HG03520 (cell line): ENCODE results near the gene GSKIP.
A peak's percentile ranks its signal among the peaks of the same experiment; 100 is the strongest.

Experiments used
- ATAC-seq: cut with Tn5 transposase; IDR thresholded peaks from one replicate; pipeline ENCODE4 v1.9.1; 2021; ENCODE audit warnings: mild to moderate bottlenecking, moderate library complexity; ENCODE audit not compliant: unreplicated experiment

Gene GSKIP

DNA sequence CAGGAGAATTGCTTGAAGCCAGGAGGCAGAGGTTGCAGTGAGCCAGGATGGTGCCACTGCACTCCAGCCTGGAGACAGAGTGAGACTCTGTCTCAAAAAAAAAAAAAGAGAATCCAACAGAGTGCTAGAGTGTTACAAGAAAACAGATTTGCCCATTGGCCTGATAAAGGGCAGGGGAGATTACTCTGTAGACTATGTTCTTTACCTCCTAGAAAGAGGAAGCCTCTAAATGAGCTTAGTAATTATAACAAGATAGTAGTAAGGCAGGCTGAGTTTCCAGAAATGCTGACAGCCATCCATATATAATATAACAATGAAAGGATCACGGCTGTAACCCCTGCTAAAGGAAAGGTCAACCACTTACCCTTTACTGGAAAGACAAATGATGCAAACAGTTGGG lies 53.0 kb downstream of the GSKIP start:
- ATAC-seq, result no peak

DNA sequence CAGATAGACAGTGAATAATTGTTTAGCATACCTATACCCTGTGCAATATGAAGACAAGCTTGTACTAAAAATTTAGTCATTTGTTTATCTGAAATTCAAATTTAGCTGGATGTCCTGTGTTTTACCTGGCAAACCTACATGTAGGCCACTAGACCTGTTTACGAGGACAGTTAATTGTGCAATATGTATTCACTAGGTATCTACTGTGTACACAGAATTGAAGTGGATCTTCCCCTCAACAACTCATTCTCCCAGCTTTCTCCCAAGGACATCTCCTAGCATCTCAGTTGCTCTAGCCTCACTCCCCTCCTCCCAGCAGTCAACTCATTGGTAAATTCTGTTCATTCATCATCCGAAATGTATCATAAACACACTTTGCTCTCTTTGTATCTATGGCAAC lies 53.9 kb downstream of the GSKIP start:
- no peak for ATAC-seq

DNA sequence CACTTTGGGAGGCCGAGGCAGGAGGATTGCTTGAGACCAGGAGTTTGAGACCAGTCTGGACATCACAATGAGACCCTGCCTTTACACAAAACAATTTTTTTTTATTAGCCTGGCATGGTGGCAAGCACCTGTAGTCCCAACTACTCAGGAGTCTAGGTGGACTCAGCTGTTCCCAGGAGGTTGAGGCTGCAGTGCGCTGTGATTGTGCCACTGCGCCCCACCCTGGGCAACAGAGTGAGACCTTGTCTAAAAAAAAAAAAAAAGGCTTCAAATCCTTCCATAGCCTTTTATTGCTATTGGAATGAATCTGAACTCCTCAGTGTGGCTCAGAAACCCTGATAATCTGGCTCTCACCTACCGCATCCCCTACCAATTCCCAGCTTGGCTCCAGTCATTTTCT lies 54.7 kb downstream of the GSKIP start:
- ATAC-seq, result no peak

DNA sequence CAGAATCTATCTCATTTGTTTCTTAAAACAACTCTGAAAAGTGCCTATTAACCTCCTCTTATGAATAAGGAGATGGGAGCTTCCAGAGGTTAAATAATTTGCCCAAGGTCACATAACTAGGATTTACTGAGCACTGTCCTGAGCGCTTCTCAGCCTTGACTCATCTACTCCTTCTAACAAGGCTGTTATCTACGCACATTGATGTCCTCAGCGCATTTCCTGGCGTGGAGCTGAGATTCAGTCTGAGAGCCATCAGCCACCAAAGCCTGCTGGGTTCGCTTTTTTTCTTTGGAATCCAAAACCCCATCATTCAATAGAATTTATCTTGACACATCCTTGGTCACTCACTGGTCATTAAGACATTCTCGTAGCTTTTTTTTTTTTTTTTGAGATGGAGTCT lies 57.9 kb downstream of the GSKIP start:
- no peak for ATAC-seq

DNA sequence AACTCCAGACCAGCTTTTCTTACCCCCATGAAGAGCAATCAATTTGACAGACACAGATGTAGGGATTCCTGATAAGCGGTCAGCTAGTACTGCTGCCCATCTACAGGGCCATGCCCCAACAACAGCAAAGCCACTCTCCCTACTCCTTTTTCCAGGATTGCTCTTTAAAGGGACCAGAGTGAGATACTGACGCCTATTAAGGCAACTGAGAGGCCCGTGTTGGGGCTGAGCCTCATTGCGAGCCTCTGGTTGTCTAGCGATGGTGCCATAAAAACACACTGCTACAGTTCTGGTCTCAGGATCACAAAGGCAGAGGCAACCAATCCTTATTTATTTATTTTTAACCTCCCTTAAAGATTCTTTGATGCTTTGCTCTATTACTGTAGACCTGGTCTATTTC lies 59.7 kb downstream of the GSKIP start:
- no peak for ATAC-seq

DNA sequence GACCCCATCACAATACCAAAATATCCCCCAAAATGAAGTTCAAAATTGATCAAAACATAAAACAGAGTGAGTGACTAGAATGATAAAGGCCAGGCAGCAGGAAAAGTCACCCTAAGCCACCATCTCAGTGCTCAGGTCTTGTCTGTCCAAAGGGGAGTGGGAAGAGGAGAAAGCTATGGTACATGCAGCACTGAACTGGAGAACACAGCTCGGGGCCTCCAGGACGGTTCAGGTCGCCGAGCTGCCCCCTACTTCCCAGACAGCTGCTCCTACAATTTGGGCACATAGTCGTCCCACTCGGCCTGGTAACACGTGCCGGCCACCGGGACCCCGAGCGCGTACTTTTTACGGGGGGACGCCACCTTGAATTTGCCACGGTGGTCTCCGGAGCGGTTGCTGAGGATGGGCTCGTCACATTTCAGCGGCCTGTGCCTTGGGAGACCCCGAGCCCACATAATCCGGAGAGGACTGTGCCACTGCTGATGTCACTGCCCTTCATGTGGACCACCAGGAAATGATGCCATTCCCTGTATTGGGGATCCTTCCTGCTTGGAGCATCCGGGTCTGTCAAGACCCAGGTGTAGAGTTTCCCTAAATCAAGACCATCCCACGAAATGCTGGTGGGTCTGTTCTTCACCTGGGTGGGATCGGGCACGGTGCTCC lies 60.3 kb downstream of the GSKIP start:
- no peak for ATAC-seq

DNA sequence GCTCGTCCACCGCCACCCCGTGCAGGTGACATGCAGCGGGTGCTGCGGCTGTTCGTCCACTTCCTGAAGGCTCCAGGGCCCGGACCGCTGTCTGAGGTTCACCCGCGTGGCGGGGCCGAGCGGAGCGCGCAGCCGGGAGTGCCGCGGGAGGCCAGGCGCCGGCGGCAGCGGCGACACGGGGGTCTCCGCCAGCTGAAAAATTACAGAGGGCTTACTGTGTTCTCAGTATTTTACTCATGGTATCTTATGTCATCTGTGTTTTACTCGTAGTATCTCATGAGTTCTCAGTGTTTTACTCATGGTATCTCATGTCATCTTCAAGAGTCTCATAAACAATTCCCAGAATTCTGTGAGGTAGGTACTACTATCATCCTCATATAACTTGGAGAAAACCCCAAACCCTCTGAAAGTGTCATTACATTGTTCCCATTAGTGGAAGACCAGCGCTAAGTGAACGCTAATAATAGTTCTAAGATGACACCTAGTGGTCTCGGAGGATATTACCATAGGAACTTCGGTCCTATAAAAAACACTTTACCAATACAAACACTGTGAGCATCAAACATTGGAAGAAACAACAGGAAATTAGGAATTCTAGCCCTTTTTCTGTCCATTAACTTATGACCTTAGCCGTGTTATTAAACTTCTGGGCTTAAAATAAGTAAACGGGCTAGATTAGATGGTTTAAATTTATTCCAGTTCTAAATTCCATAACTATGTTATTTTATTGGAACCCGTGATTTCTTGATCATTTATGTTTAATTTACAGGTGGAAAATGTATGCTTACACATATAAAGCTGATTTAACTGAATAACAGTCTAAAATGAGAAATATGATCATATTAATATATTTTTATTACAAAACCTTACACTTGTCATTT lies 61.0 kb downstream of the GSKIP start:
- peak; percentile 68 for ATAC-seq

DNA sequence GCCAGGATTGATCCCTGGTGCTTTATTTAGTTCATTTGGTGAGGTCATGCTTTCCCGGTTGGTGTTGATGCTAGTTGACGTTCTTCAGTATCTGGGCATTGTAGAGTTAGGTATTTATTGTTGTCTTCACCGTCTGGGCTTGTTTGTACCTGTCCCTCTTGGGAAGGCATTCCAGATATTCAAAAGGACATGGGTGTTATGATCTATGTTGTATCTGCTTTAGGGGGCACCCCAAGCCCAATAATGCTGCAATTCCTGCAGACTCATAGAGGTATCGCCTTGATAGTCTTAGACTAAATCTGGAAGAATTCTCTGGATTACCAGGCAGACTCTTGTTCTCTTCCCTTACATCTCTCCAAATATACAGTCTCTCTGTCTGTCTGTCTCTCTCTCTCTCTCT lies 70.7 kb downstream of the GSKIP start:
- ATAC-seq, result no peak
